DMS53 (cell line): ENCODE data around the gene SH3GLB2.
"Not testable (repeated sequence)": the region's sequence is repeated elsewhere in the genome, so short reads cannot be mapped to it uniquely, and the experiment has no call there.

ENCODE experiments used
- DNase-seq: peaks from one replicate; lab custom pipeline; 2025; lab: John Stamatoyannopoulos, UW

Gene SH3GLB2

DNA sequence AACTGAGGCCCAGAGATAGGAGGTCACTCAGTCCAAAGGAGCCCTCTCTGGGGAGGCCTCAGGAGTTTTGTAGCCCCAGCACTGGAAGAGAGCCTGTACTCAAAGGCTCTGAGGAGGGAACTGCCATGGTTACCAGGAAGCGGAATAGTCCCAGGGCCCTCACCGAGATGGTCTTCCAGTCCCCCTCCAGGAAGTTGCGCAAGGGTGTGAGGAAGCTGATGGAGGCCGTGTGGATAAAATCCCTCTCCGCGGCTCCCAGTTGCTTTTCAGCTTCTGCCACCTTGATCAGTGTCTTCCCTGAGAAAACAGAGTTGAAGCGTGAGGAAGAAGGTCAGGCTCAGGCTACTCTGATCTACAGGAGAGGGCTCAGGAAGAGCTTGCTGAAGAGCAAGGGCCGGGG lies 13.5 kb downstream of the SH3GLB2 start:
- no peak for DNase-seq

DNA sequence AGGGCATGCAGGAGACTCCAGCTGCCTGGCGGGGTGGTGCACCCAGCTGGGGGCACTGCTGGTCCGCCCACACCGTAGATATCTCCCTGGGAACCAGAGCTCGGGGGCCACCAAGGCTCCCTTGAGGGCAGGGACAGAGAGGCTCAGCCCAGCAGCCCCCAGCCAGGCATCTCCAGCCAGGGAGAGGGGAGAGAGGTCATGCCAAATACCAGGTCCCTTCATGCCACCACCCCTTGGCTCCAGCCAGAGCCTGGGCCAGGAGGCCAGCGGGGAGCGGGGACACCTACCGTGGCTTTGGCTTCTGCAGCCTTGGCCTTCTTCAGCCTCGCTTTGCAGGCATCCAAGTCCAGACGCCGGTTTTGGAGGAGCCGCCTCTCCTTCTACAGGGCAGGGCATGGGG lies 14.0 kb downstream of the SH3GLB2 start:
- DNase-seq = no peak

DNA sequence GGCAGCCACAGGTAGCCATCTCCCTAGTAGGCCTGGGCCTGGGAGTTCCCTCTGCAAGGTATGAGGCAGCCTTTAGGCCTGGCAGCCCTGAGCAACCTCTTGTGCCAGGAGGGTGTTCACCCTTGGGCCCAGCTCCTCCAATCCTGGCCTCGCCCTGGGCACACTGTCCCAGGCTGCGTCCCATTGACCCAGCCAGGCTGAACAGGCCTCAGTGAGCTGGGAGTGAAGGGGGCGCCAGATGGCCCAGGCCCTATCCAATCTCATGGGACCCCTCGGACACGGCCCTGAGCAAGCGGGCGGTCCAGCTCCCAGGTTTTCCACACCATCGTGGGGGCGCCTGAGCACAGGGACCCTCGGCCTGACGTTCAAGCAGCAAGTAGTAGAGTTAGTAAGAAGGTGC lies 14.5 kb downstream of the SH3GLB2 start:
- no peak for DNase-seq

DNA sequence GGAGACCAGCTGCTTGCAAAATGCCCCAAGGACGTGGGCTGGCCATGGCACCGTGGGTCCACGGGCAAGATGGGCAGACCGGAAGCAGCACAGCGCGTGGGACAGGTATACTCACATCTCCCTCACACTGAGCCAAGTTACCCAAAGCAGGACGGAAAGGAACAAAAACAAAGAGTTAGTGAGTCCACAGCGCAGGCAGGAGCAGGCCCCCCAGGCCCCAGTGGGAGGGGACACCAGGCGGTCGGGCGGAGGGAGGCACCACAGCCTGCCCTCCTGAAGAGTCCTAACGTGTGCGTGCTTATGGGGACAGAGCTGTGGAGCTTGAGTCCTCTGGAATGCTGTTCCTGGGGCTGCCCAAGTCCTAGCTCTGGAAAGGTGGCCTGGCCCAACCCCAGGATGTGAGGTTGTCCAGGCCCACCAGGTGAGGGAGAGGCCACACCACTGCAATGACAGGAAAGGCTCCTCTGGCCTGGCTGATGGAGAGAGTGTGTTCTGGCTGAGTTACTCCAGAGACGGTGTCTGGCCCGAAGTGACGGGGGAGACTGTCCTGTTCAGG lies 15.2 kb downstream of the SH3GLB2 start:
- no peak for DNase-seq

DNA sequence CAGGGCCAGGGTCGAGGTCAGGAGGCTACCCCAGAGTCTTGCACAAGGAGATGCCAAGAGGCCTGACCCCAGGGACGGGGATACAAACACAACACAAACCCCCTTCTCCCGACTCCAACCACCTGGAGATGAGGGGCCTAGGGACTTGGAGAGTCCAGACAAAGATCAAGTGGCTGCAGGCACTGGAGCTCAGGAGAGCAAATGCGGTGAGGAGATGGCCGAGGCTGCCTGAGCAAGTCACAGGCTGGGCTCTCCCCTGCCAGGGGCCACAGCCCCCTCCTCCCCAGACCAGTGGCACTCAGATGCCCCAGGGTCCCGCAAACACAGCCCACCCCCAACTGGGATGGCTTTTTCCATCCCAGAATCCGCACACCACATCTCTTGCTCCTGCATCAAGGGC lies 15.8 kb downstream of the SH3GLB2 start:
- DNase-seq = no peak

DNA sequence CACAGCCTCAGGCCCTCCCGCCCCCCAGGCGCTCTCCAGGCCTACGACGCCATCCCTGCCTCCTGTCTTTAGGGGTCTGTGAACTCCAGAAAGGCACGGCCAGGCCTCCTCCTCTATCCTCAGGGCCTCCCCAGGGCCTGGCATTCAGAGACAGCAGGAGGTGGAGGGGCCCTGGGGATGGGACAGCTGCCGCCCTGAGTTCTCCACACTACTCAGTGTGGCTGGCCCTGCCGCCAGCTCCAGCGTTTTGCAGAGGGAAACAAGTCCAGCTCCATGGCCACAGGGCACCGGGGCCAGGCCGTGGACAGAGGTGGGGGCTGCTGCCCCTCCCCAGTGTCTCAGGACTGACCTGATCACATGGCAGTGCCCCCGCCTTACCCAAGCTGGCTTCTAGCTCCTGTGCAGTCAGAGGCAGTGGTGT lies 16.4 kb downstream of the SH3GLB2 start:
- DNase-seq = no peak

DNA sequence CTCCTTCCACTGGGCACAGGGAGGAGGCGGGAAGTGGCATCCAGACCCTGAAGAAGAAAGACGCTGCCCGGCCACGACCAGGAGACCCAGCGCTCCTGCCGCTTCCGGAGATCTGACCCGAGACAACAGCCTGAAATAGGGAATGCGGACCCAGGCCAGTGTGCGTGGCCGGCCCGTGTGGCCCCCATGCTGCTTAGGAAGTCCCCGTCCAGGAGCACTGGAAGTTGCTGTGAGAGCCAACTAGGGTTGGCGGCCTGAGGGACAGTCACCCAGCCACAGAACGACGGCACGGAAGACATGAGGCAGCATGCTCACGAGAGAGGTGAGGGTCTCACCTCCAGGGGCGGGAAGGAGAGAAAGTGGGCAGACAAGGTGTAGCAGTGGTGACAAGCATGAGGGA lies 17.0 kb downstream of the SH3GLB2 start:
- no peak for DNase-seq

DNA sequence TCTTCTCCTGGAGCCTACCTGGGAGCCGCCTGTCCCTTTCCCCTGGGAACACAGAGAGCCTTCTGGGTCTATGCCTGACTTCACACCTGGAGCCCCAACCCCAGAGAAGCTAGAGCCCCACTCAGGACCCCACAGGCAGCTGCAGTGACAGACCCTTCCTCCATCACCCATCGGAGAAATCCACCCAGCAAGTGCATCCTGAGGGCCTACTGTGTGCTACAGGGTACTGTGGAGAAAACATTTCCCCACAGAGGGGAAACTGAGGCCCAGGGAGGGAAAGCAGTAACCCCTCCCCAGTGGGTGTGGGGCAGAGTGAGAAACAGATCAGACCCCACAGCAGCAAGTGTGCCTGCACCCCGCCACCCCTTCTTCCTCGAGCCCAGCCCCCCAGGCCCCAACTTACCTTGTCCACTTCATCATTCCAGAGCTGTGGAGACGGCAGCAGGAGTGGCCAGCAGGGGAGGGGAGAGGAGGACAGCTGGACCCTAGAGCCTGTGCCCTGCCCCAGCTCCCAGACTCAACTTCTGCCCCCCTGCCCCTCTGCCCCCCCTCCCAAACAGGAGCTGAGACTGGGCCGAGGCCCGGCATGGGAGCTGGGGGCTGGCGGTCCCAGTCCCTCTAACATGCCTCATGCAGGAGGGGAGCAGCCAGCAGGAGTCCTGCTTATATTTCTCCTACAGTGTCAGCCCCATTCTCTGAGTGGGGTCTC lies 17.7 kb downstream of the SH3GLB2 start:
- no peak for DNase-seq

DNA sequence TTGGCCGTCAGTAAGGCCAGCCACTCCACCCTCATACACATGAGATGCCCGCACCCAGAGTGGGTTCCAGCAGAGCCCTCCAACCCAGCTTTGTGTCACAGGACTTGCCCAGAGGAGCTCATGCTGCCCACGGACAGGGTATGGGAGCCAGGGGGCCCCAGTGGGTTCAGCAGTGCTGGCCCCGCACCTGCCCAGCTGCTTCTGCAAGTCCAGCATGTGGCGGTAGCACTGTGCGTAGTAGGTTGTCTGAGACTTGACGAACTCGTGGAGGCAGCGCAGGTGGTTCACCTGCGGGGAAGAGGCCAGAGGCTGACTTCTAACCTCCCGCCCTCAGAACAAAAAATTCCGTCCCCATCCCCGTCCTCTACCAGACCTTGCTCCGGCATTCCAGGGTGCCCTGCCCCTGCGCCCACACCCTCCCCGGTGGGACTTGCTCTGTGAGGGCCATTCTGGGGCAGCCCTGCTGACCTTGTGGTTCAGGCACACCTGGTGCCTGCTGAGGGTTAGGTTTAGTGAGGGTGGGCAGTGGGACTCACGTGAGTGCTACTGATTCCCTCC lies 18.5 kb downstream of the SH3GLB2 start:
- DNase-seq = no peak

DNA sequence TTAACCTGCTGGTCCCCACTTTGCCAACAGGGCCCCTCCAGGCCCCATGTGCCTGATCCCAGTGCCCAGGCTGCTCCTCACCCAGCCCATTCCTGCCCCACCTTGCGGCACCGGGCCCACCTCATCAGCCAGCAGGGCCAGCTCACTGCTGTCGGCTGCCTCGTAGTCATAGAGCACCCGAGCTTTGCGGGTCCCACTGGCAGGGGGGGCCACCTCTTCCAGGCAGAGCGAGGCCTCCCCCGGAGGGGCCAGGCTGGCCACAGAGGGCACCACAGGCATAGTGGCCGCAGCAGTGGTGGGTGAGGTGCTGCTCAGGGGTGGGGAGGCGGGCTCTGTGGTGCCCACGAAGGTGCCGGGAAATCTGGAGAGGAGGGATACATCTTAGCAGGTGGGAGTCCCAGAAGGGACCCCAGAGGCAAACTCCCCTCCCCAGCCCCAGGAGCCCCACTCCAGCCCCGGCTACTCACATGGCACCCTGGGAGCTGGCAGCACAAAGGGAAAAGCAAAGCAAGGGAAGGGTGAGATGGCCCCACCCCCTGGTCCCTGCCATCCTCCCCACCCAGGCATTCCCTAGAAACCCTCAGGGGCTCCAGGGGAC lies 19.0 kb downstream of the SH3GLB2 start:
- DNase-seq = no peak

DNA sequence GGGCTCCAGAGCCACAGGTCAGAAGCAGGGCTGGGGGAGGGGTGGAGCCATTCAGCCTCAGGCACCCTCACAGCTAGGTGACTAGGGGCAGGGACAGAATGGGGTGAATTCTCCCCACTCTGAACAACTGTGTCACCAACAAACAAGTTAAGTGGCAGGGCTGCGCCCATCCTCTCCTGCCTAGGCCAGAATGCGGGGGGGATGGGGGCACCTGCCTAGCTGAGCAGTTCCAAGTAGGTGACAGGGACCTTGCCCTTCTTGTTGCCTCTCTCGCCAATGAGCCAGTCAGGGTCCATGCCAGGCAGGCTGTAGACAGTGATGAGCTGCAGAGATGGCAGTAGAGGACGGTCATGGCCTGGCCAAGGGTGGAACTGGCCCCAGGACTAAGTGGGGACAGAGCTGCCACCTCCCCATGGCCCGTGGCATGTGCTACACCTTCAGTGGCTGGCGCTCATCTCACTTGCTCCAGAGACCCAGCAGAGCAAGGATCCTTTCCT lies 19.6 kb downstream of the SH3GLB2 start:
- no peak for DNase-seq

DNA sequence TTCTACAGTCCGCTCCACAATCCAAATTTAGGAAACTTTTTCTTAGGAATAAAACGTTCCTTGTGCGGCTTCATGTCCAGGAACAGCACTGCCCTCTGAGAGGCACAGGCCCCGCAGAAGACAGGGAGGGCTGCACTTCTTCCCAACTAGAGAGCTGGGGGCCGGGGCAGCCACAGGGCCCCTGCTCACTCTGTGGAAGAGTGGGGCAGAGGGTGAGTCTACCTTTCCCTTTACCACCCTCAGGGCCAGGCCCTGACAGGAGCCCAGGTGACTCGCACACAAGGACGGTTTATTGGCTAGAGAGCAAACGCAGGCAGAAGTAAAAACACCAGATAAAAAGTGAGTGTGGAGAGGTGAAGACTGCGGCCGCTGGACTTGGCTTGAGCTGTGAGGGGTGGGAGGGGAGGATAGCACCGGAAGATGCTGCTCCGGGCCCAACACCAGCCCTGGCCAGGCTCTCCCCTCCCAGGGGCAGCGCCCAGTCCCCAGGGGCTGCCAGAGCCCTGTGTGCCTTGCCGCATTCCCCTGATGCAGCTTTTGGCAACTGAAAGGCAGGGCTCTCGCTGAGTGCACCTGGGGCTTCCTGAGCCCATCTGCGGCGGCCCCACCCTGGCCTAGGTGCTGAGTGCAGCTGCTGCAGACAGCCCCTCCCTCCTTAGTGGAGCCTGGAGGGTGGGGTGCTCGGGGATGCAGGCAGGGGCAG lies 20.2 kb downstream of the SH3GLB2 start:
- DNase-seq = no peak

DNA sequence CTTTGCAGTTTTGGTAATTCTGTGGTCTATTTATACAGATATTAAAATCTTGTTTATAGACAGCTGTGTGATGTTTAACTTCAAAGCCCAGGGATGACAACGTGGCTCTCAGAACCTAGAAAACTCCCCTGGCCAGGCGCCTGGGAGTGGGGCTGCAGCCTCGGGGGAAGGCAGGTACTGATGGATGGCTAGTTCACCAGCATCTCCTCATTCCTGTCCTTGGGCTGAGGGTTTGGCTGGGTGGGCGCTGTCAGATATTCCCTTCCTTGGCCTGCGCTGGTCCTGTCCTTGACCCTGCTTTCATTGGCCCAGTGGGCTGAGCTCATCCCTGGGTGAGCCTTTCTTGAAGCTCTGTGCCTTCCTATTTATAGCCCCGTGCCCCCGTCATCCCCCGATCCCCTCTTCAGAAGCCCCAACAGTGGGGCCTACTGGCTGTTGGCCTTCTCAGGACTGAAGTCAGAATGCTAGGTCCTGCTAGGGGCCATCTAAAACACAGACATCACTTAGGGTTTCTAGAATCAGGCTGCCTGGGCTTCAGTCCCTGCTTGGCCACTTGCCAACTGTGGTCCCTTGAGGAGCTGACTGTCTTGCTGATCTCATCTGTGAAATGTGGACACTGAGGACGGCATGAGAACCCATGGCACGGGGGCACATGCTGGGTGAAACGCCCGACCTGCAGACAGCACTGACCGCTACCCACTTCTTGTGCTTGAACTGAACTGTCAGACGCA lies 20.9 kb downstream of the SH3GLB2 start:
- DNase-seq = no peak

DNA sequence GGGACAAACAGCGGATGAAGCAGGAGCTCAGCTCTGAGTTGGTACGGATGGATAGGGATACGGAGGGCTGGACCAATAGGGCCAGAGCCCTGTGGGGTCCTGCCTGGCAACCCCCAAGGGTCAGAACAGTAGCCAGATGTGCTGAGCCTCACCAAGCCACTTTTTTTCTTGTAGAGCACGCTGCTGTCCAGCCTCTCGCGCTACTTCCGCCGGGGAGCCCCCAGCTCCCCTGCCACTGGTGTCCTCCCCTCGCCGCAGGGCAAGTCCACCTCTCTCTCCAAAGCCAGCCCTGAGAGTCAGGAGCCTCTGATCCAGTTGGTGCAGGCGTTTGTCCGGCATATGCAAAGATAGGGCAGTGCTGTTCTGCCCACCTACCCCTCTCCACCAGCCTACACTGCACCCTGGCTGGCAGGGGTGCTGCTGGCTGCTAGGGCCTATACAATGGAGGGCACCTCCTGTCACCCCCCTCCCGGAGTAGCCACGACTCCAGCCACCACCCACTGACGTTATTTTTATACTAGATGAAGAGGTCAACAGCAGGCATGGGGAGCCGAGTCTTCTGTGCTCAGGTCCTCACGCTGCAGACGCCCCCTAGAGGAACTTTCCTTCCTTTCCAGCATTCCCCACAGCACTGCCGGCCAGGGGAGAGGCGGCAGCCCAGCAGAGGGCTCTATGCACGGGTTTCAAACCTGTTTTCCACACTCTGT lies 21.6 kb downstream of the SH3GLB2 start:
- peak; percentile 86 for DNase-seq

DNA sequence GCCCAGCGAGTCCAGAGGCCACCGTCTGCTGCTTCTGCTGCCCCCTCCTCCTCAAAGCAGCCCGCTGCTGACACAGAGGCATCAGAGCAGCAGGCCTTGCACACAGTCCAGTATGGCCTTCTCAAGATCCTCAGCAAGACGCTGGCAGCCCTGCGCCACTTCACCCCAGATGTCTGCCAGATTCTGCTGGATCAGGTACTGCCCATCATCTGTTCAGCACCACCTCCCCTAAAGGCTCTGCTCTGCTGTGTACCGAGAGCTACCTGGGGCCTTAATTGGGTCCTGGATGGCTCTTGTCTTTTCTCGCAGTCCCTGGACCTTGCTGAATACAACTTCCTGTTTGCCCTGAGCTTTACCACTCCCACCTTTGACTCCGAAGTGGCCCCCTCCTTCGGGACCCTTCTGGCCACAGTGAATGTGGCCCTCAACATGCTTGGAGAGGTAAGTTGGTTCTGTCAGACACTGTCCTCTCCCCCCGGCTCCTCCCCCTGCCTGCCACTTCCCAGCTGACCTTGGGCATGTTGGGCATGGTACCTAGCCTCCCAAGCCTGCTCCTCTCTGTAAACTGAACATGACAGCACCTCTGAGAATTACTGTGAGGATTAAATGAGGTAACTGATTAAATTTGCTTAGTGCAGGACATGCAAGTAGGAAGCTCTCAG lies 22.7 kb downstream of the SH3GLB2 start:
- DNase-seq = no peak

DNA sequence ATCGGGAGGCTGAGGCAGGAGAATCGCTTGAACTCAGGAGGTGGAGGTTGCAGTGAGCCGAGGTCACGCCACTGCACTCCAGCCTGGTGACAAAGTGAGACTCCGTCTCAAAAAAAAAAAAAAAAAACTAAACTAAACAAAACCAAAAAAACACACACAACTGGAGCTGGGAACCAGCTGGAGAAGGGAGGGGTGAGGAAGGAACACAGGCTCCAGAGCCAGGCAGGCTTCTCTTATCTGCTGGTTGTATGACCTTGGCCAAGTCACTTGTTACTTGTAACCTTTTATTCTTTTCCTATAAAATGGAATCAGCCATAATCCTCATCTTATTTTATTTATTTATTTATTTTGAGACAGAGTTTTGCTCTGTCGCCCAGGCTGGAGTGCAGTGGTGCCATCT lies 24.0 kb downstream of the SH3GLB2 start:
- DNase-seq = not testable (repeated sequence)

DNA sequence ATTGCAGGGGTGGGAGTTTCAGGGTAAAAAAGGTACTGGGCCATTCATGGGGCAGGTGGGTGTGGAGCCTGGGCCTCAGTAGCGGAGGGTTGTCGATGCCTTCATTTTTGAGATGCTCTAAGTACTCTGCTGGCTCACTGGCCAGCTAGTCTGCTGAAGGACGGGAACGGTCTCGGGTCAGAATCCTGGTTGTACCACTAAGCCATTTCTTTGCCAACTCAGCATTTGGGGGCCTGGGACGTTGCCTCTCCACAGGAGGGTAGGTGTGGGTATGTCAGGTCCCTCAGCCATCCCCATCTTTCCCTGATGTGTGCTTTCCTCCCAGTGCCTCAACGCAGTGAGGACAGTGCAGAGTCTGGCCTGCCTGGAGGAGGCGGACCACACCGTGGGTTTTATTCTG lies 25.1 kb downstream of the SH3GLB2 start:
- no peak for DNase-seq

DNA sequence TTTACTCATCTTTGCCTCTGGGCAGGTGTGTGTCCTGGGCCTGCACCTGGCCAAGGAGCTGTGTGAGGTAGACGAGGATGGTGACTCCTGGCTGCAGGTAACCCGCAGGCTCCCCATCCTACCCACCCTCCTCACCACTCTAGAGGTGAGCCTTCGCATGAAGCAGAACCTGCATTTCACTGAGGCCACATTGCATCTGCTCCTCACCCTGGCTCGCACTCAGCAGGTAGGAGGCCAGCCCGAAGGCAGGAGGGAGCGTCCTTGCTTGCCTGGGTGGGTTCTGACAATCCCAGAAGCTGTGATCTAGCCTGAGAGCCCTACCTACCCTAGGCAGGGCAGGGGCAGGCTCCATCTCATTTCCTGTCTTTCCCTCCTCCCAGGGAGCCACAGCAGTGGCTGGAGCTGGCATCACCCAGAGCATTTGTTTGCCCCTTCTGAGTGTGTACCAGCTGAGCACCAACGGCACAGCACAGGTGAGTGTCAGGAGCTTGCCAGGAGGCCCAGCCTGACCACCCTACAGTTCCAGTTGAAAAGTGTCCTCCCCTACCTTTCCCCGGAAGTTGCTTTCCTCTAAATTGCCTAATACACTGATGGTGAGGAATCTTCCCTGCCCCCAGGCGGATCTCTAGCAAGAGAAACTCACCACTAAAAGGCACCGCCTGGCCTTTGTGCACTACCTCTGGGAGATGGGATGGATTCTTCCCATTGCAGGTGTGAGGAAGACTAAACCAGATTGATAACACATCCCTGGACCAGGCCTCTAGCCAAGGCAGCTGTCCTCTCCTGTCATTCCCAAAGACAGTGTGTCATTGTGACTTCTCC lies 26.4 kb downstream of the SH3GLB2 start:
- DNase-seq = no peak

DNA sequence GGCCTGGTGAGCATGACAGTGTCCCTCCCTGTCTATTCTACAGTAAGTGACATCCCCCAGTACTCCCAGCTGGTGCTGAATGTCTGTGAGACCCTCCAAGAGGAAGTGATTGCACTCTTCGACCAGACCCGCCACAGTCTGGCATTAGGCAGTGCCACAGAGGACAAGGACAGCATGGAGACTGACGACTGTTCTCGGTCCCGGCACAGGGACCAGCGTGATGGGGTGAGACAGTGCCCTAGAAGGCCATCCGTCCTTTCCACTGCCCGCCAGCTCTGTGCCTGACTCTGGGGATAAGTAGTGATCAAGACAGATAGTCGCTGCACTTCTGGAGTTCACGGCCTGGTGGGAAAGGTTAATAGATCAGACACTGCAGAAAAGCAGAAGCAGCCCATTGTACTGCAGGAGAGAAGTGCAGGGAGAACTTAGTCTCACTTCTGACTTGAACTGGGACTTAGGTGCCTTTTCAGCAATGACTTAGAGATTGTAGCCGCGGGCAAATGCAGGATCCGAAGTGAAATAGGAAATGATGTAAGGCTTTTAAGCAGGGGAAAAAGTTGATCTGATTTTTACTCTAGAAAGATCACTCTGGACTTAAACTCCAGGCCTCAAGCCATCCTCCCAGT lies 28.4 kb downstream of the SH3GLB2 start:
- no peak for DNase-seq
